GM23338 (cell line): Measurements from ENCODE around the gene DROSHA. TPM values are rescaled to one million over a fixed set of nuclear protein-coding genes. Genes with fewer than 3 reads are reported as not detected.

Experiments
- ATAC-seq: fragments of 200-7000 bp; cut with Tn5 transposase; 3 replicates; pipeline ENCODE4 v1.9.1; 2020
- DNase-seq: peaks from one replicate; pipeline ENCODE4 v3.0.0-alpha.2; 2015; ENCODE audit warnings: low spot score
- H2AFZ ChIP-seq: fragments of 200-600 bp; sonication (generic); 2 replicates; pipeline ENCODE4 v1.8.0; 2016; ENCODE audit warnings: antibody characterized with exemption, mild to moderate bottlenecking, moderate library complexity
- H3F3A ChIP-seq: fragments of 200-600 bp; sonication (generic); replicated peaks from 2 replicates; pipeline ENCODE4 v1.8.0; 2017; ENCODE audit warnings: antibody characterized with exemption, mixed run types, low read depth
- H3K27ac ChIP-seq: fragments of 200-600 bp; sonication (generic); 2 replicates; pipeline ENCODE4 v1.6.1; 2016; ENCODE audit warnings: low read depth
- H3K27me3 ChIP-seq: fragments of 200-600 bp; sonication (generic); 2 replicates; pipeline ENCODE4 v1.8.0; 2016; ENCODE audit warnings: mild to moderate bottlenecking, mixed run types, moderate library complexity; ENCODE audit not compliant: insufficient read depth
- H3K36me3 ChIP-seq: fragments of 200-600 bp; sonication (generic); 2 replicates; pipeline ENCODE4 v1.8.0; 2016; ENCODE audit warnings: mild to moderate bottlenecking; ENCODE audit not compliant: insufficient read depth
- H3K4me1 ChIP-seq: fragments of 200-600 bp; sonication (generic); 2 replicates; pipeline ENCODE4 v1.8.0; 2016; ENCODE audit warnings: mild to moderate bottlenecking, moderate library complexity; ENCODE audit not compliant: insufficient read depth
- H3K4me2 ChIP-seq: fragments of 200-600 bp; sonication (generic); 2 replicates; pipeline ENCODE4 v1.7.1; 2017; ENCODE audit warnings: mixed run types
- H3K4me3 ChIP-seq: fragments of 200-600 bp; sonication (generic); 2 replicates; pipeline ENCODE4 v1.6.1; 2016; ENCODE audit warnings: mixed run types
- H3K79me2 ChIP-seq: fragments of 200-600 bp; sonication (generic); replicated peaks from 2 replicates; pipeline ENCODE4 v1.8.0; 2017; ENCODE audit warnings: mild to moderate bottlenecking; ENCODE audit not compliant: insufficient read depth
- H3K9me2 ChIP-seq: fragments of 200-600 bp; sonication (generic); 2 replicates; pipeline ENCODE4 v1.8.0; 2017; ENCODE audit not compliant: insufficient read depth
- H4K20me1 ChIP-seq: fragments of 200-600 bp; sonication (generic); replicated peaks from 2 replicates; pipeline ENCODE4 v1.8.0; 2017; ENCODE audit warnings: mild to moderate bottlenecking; ENCODE audit not compliant: insufficient read depth
- H3K27ac Mint-ChIP-seq: 2 replicates; pipeline ENCODE4 v1.8.0; 2020; ENCODE audit warnings: inconsistent platforms, mild to moderate bottlenecking, moderate library complexity, mixed read lengths
- H3K27me3 Mint-ChIP-seq: 3 replicates; pipeline ENCODE4 v1.8.0; 2022; ENCODE audit warnings: low read depth, mild to moderate bottlenecking, moderate library complexity, mixed read lengths, inconsistent platforms; ENCODE audit not compliant: insufficient read depth, poor library complexity
- H3K36me3 Mint-ChIP-seq: 3 replicates; pipeline ENCODE4 v1.8.0; 2021; ENCODE audit warnings: low read depth, mild to moderate bottlenecking, inconsistent platforms, moderate library complexity, mixed read lengths
- H3K4me1 Mint-ChIP-seq: 3 replicates; pipeline ENCODE4 v1.8.0; 2020; ENCODE audit warnings: mild to moderate bottlenecking, inconsistent platforms, mixed read lengths
- H3K4me3 Mint-ChIP-seq: 3 replicates; pipeline ENCODE4 v1.8.0; 2021; ENCODE audit warnings: moderate library complexity, mild to moderate bottlenecking, inconsistent platforms, mixed read lengths
- H3K9me3 Mint-ChIP-seq: 3 replicates; pipeline ENCODE4 v1.8.0; 2020; ENCODE audit warnings: moderate library complexity, mild to moderate bottlenecking, inconsistent platforms, mixed read lengths
- CREB1 ChIP-seq: fragments of 250-450 bp; sonication (Bioruptor Pico); IDR thresholded peaks from 2 replicates; pipeline ENCODE4 v1.5.0; 2020; ENCODE audit warnings: low read depth, mild to moderate bottlenecking, moderate library complexity
- ETS1 ChIP-seq: IDR thresholded peaks from 2 replicates; pipeline ENCODE4 v1.6.1; 2016; ENCODE audit warnings: antibody characterized with exemption
- EZH2 ChIP-seq: fragments of 200-600 bp; sonication (generic); IDR thresholded peaks from one replicate; pipeline ENCODE4 v1.8.0; 2017; ENCODE audit warnings: antibody characterized with exemption, mild to moderate bottlenecking, low read depth; ENCODE audit not compliant: unreplicated experiment
- EZH2phosphoT487 ChIP-seq: fragments of 200-600 bp; sonication (generic); IDR thresholded peaks from one replicate; pipeline ENCODE4 v1.8.1; 2018; ENCODE audit warnings: antibody characterized with exemption; ENCODE audit not compliant: unreplicated experiment
- POLR2AphosphoS5 ChIP-seq: IDR thresholded peaks from 2 replicates; pipeline ENCODE4 v1.6.1; 2016; ENCODE audit warnings: antibody characterized with exemption, low read depth
- STAT1 ChIP-seq: IDR thresholded peaks from one replicate; pipeline ENCODE4 v1.6.1; 2016; ENCODE audit warnings: antibody characterized with exemption; ENCODE audit not compliant: unreplicated experiment
- ZNF114 ChIP-seq: fragments of 250-450 bp; sonication (Bioruptor Pico); IDR thresholded peaks from 2 replicates; pipeline ENCODE4 v1.5.0; 2020; ENCODE audit warnings: mild to moderate bottlenecking, moderate library complexity
- ZNF331 ChIP-seq: fragments of 250-450 bp; sonication (Bioruptor Pico); IDR thresholded peaks from 2 replicates; pipeline ENCODE4 v1.5.0; 2020; ENCODE audit warnings: low read depth, mild to moderate bottlenecking, moderate library complexity
- polyA plus RNA-seq: library from polyadenylated mRNA; unstranded; fragments of >200 nt; fragmentation: Nextera tagmentation; extraction: Ambion mirVana; gene quantifications from 2 replicates; pipeline ENCODE4 v1.2.1, GENCODE V29; 2016
- total RNA-seq: library from RNA; depleted of rRNA; stranded (reverse); fragments of >200 nt; shearing (Covaris generic); gene quantifications from 2 replicates; pipeline ENCODE4 v1.2.3, GENCODE V29; 2014
- TF ChIP-seq, protein P1 (sequence below): IDR thresholded peaks from one replicate; pipeline ENCODE4 v1.6.1; 2018; ENCODE audit warnings: antibody characterized with exemption; ENCODE audit not compliant: unreplicated experiment
- TF ChIP-seq, protein P2 (sequence below), 2 experiments: fragments of 200-600 bp in 1 of 2; sonication (generic) in 1 of 2; conservative IDR thresholded peaks; 2 replicates each; pipeline versions ENCODE4 v1.5.1 to v1.6.1; 2016 to 2017; ENCODE audit warnings: antibody characterized with exemption in 2 of 2, low read depth in 2 of 2, mild to moderate bottlenecking in 2 of 2, moderate library complexity in 1 of 2

Gene DROSHA
- total and polyA plus RNA-seq, 2 experiments from 2014 or later: 70.6 to 87.8 TPM

GRCh38 chr5:31449174-31449573, 82.7 kb downstream of the DROSHA start (continued):
- TF ChIP-seq, protein P1, sequence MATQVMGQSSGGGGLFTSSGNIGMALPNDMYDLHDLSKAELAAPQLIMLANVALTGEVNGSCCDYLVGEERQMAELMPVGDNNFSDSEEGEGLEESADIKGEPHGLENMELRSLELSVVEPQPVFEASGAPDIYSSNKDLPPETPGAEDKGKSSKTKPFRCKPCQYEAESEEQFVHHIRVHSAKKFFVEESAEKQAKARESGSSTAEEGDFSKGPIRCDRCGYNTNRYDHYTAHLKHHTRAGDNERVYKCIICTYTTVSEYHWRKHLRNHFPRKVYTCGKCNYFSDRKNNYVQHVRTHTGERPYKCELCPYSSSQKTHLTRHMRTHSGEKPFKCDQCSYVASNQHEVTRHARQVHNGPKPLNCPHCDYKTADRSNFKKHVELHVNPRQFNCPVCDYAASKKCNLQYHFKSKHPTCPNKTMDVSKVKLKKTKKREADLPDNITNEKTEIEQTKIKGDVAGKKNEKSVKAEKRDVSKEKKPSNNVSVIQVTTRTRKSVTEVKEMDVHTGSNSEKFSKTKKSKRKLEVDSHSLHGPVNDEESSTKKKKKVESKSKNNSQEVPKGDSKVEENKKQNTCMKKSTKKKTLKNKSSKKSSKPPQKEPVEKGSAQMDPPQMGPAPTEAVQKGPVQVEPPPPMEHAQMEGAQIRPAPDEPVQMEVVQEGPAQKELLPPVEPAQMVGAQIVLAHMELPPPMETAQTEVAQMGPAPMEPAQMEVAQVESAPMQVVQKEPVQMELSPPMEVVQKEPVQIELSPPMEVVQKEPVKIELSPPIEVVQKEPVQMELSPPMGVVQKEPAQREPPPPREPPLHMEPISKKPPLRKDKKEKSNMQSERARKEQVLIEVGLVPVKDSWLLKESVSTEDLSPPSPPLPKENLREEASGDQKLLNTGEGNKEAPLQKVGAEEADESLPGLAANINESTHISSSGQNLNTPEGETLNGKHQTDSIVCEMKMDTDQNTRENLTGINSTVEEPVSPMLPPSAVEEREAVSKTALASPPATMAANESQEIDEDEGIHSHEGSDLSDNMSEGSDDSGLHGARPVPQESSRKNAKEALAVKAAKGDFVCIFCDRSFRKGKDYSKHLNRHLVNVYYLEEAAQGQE: no peak
- TF ChIP-seq, protein P2, sequence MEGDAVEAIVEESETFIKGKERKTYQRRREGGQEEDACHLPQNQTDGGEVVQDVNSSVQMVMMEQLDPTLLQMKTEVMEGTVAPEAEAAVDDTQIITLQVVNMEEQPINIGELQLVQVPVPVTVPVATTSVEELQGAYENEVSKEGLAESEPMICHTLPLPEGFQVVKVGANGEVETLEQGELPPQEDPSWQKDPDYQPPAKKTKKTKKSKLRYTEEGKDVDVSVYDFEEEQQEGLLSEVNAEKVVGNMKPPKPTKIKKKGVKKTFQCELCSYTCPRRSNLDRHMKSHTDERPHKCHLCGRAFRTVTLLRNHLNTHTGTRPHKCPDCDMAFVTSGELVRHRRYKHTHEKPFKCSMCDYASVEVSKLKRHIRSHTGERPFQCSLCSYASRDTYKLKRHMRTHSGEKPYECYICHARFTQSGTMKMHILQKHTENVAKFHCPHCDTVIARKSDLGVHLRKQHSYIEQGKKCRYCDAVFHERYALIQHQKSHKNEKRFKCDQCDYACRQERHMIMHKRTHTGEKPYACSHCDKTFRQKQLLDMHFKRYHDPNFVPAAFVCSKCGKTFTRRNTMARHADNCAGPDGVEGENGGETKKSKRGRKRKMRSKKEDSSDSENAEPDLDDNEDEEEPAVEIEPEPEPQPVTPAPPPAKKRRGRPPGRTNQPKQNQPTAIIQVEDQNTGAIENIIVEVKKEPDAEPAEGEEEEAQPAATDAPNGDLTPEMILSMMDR (conservative IDR thresholded peaks at IDR 0.05; ENCODE audit: low read depth in 2 of 2): no peak
- TF ChIP-seq ZNF114 (no peak), EZH2phosphoT487 (no peak), ZNF331 (CRISPR knock-in tag) (no peak), EZH2 (no peak), STAT1 (no peak), CREB1 (CRISPR knock-in tag) (no peak)

GRCh38 chr5:31445041-31445600, 86.8 kb downstream of the DROSHA start:
- no peaks in the 10 kb centered on the region for H4K20me1 ChIP-seq
- Mint-ChIP-seq H3K4me1 (peaks cover 10% of the 10 kb centered on the region; the same call in 2 of the 3 replicates), H3K9me3 (no peaks in the 10 kb centered on the region), H3K27me3 (no peaks in the 10 kb centered on the region), H3K27ac (no peak overlapping the region), H3K4me3 (no peak overlapping the region), H3K36me3 (peaks cover 46% of the 10 kb centered on the region)
- H2AFZ ChIP-seq: no peak overlapping the region
- no peaks in the 10 kb centered on the region for H3F3A ChIP-seq
- H3K9me2 ChIP-seq: no peaks in the 10 kb centered on the region
- H3K4me1 ChIP-seq: 0 out of 2 replicates have a peak, but pooled peaks cover 6% of the 10 kb centered on the region
- H3K4me2 ChIP-seq: no peak overlapping the region
- H3K79me2 ChIP-seq: peaks cover 4% of the 10 kb centered on the region; the same call in 1 of the 2 replicates
- H3K27ac ChIP-seq: no peak overlapping the region
- ATAC-seq (no peak), DNase-seq (no peak)
- no peaks in the 10 kb centered on the region for H3K27me3 ChIP-seq
- peaks cover 20% of the 10 kb centered on the region for H3K36me3 ChIP-seq
- no peak overlapping the region for H3K4me3 ChIP-seq
- TF ChIP-seq POLR2AphosphoS5 (no peak), ZNF331 (CRISPR knock-in tag) (no peak), ZNF114 (no peak), ETS1 (no peak)
- TF ChIP-seq, protein P1: no peak
- TF ChIP-seq, protein P2 (conservative IDR thresholded peaks at IDR 0.05; ENCODE audit: low read depth in 2 of 2): no peak
